Measurements from ENCODE around the gene AUP1. TPM values are rescaled to one million over a fixed set of nuclear protein-coding genes. Genes with fewer than 3 reads are reported as not detected.

AUP1 gene
- polyA plus RNA-seq, 1 donor from 2014 or later: 153 TPM

- no peak overlapping the region for H3K4me2 ChIP-seq (ENCODE audit: low read length)
- no peaks in the 10 kb centered on the region for H3K9me2 ChIP-seq (ENCODE audit: insufficient read depth, low read length)
- no peaks in the 10 kb centered on the region for H3K79me2 ChIP-seq (replicated peaks; ENCODE audit: insufficient read depth, low read length)
- no peaks in the 10 kb centered on the region for H3K9me3 ChIP-seq (ENCODE audit: low read length)
- no peaks in the 10 kb centered on the region for H3K27me3 ChIP-seq (ENCODE audit: insufficient read depth, low read depth, low read length)
- no peaks in the 10 kb centered on the region for H4K20me1 ChIP-seq (ENCODE audit: insufficient read depth)
- no peak overlapping the region for H2AFZ ChIP-seq (ENCODE audit: low read depth, low read length)
- no peak overlapping the region for H3K9ac ChIP-seq (ENCODE audit: low read length)
- H3K4me3 ChIP-seq (ENCODE audit: low read length): no peak overlapping the region
- H3F3A ChIP-seq (ENCODE audit: insufficient read depth, low read length, poor library complexity, severe bottlenecking): no peaks in the 10 kb centered on the region
- no peaks in the 10 kb centered on the region for H3K36me3 ChIP-seq (ENCODE audit: insufficient read depth, low read length)
- no peak overlapping the region for H3K27ac ChIP-seq (ENCODE audit: low read length)
- TF ChIP-seq REST (IDR thresholded peaks at IDR 0.05; ENCODE audit: borderline replicate concordance) (no peak), EP300 (conservative IDR thresholded peaks at IDR 0.05; ENCODE audit: poor library complexity, severe bottlenecking) (no peak), EZH2 (IDR thresholded peaks at IDR 0.05; ENCODE audit: borderline replicate concordance, insufficient read depth, low read length, poor library complexity, severe bottlenecking) (no peak), SMC3 (conservative IDR thresholded peaks at IDR 0.05; ENCODE audit: poor library complexity) (no peak), TAF1 (IDR thresholded peaks at IDR 0.05; ENCODE audit: low read depth) (no peak), MXI1 (conservative IDR thresholded peaks at IDR 0.05; ENCODE audit: poor library complexity, severe bottlenecking) (no peak), POLR2AphosphoS5 (IDR thresholded peaks at IDR 0.05) (no peak), RAD21 (conservative IDR thresholded peaks at IDR 0.05) (no peak), CTCF (IDR thresholded peaks at IDR 0.05; ENCODE audit: poor library complexity, severe bottlenecking) (no peak)
Measured at GRCh38 chr2:74489906-74490305, 39.6 kb downstream of the AUP1 start.

GRCh38 chr2:74488643-74489481 lies 40.6 kb downstream of the AUP1 start:
- Histone ChIP-seq H3F3A (ENCODE audit: insufficient read depth, low read length, poor library complexity, severe bottlenecking) (no peaks in the 10 kb centered on the region), H3K4me2 (ENCODE audit: low read length) (no peak overlapping the region), H3K36me3 (ENCODE audit: insufficient read depth, low read length) (no peaks in the 10 kb centered on the region), H4K20me1 (ENCODE audit: insufficient read depth) (no peaks in the 10 kb centered on the region), H3K9me3 (ENCODE audit: low read length) (no peaks in the 10 kb centered on the region), H3K27ac (ENCODE audit: low read length) (no peak overlapping the region), H3K27me3 (ENCODE audit: insufficient read depth, low read depth, low read length) (no peaks in the 10 kb centered on the region), H3K9ac (ENCODE audit: low read length) (no peak overlapping the region), H3K9me2 (ENCODE audit: insufficient read depth, low read length) (no peaks in the 10 kb centered on the region), H3K4me3 (ENCODE audit: low read length) (no peak overlapping the region), H3K79me2 (replicated peaks; ENCODE audit: insufficient read depth, low read length) (no peaks in the 10 kb centered on the region), H2AFZ (ENCODE audit: low read depth, low read length) (no peak overlapping the region)
- TF ChIP-seq CTCF (IDR thresholded peaks at IDR 0.05; ENCODE audit: poor library complexity, severe bottlenecking) (no peak), MXI1 (conservative IDR thresholded peaks at IDR 0.05; ENCODE audit: poor library complexity, severe bottlenecking) (no peak), RAD21 (conservative IDR thresholded peaks at IDR 0.05) (no peak), POLR2AphosphoS5 (IDR thresholded peaks at IDR 0.05) (no peak), EP300 (conservative IDR thresholded peaks at IDR 0.05; ENCODE audit: poor library complexity, severe bottlenecking) (no peak), REST (IDR thresholded peaks at IDR 0.05; ENCODE audit: borderline replicate concordance) (no peak), SMC3 (conservative IDR thresholded peaks at IDR 0.05; ENCODE audit: poor library complexity) (no peak), TAF1 (IDR thresholded peaks at IDR 0.05; ENCODE audit: low read depth) (no peak), EZH2 (IDR thresholded peaks at IDR 0.05; ENCODE audit: borderline replicate concordance, insufficient read depth, low read length, poor library complexity, severe bottlenecking) (no peak)
